22Rv1 (cell line): ENCODE results near the gene SPRN.
"Not testable (repeated sequence)": the region's sequence is repeated elsewhere in the genome, so short reads cannot be mapped to it uniquely, and the experiment has no call there.

ENCODE experiments used
- CTCF ChIP-seq: fragments of 450-650 bp; IDR thresholded peaks from 2 replicates; pipeline ENCODE4 v1.5.1; 2017; ENCODE audit warnings: mild to moderate bottlenecking
- ZFX ChIP-seq: fragments of 450-650 bp; IDR thresholded peaks from 2 replicates; pipeline ENCODE4 v1.6.1; 2017; ENCODE audit warnings: antibody characterized with exemption, borderline replicate concordance

GRCh38 chr10:133469205-133469604, 44.8 kb upstream of the SPRN start:
- not testable (repeated sequence) for TF ChIP-seq CTCF, ZFX
